Colonic mucosa (tissue), 4 donors: ENCODE data around the gene PRRX2. TPM values are rescaled to one million over a fixed set of nuclear protein-coding genes. Genes with fewer than 3 reads are reported as not detected.

Experiments used
- DNase-seq: peaks from one replicate; pipeline ENCODE4 v3.0.0-alpha.2; 2020
- H3K27ac ChIP-seq: fragments of 200-600 bp; one replicate; pipeline ENCODE4 v1.8.0; 2021
- H3K27me3 ChIP-seq: fragments of 200-600 bp; one replicate; pipeline ENCODE4 v1.8.0; 2021
- H3K36me3 ChIP-seq: fragments of 200-600 bp; one replicate; pipeline ENCODE4 v1.8.0; 2021
- H3K4me1 ChIP-seq: fragments of 200-600 bp; one replicate; pipeline ENCODE4 v1.8.0; 2021; ENCODE audit warnings: mild to moderate bottlenecking
- H3K4me3 ChIP-seq: fragments of 200-600 bp; one replicate; pipeline ENCODE4 v1.8.0; 2021
- H3K9ac ChIP-seq, 2 donors: one replicate each; pipeline ENCODE4 v1.7.0; 2013; ENCODE audit warnings: control low read depth in 2 of 2, low read depth in 2 of 2, low read length in 2 of 2
- H3K9me3 ChIP-seq: fragments of 200-600 bp; one replicate; pipeline ENCODE4 v1.8.0; 2021
- intact Hi-C: fragments of 100-400 bp; cut with DNase I; formaldehyde crosslinking; loops from one replicate; pipeline ENCODE4 v1.14.1; 2022
- total RNA-seq, 2 donors: library from RNA; stranded (reverse); fragmentation: NEBNext Ultra II Directional in 1 of 2; extraction: Animal tissue kit (Norgen Biotek cat#: 25700) in 1 of 2; gene quantifications; one replicate each; pipeline ENCODE4 v1.2.1, GENCODE V29; 2021
- TF ChIP-seq, protein P1 (sequence below): fragments of 200-600 bp; IDR thresholded peaks from one replicate; pipeline ENCODE4 v1.8.0; 2022; ENCODE audit warnings: antibody characterized with exemption, mild to moderate bottlenecking
- donor health status: healthy.
- donor health status: DM: no; HTN: no; CAD: no.
- donor health status: DM: no; HTN: no; CAD: no.

PRRX2 gene
- total RNA-seq, 2 donors from 2014 or later = 0.64 to 0.85 TPM

DNA sequence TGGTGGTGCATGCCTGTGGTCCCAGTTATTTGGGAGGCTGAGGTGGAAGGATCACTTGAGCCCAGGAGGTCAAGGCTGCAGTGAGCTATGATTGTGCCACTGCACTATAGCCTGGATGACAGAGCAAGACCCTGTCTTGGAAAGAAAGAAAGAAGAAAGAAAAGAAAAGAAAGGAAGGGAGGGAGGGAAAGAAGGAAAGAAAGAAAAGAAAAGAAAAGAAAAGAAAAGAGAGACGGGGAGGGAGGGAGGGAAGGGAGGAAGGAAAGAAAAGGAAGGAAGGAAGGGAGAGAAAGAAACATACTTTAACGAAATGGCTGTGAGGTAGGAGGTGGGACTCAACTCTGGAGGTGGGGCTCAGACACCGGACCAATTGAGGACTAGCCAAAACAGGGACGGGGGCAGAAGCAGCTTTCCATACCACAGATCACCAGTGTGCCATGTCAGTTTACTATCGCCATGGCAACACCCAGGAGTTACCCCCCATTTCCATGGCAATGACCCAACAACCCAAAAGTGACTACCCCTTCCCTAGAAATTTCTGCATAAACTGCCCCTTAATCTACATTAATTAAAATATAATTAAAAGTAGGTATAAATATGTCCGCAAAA is 66.1 kb downstream of the PRRX2 start:
- TF ChIP-seq, protein P1, sequence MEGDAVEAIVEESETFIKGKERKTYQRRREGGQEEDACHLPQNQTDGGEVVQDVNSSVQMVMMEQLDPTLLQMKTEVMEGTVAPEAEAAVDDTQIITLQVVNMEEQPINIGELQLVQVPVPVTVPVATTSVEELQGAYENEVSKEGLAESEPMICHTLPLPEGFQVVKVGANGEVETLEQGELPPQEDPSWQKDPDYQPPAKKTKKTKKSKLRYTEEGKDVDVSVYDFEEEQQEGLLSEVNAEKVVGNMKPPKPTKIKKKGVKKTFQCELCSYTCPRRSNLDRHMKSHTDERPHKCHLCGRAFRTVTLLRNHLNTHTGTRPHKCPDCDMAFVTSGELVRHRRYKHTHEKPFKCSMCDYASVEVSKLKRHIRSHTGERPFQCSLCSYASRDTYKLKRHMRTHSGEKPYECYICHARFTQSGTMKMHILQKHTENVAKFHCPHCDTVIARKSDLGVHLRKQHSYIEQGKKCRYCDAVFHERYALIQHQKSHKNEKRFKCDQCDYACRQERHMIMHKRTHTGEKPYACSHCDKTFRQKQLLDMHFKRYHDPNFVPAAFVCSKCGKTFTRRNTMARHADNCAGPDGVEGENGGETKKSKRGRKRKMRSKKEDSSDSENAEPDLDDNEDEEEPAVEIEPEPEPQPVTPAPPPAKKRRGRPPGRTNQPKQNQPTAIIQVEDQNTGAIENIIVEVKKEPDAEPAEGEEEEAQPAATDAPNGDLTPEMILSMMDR = no peak
- H3K9ac ChIP-seq = no peak overlapping the region
- no peaks in the 10 kb centered on the region for H3K36me3 ChIP-seq
- H3K27me3 ChIP-seq = peaks cover 4% of the 10 kb centered on the region
- intact Hi-C loops = no loop called here
- H3K27ac ChIP-seq = no peak overlapping the region
- no peaks in the 10 kb centered on the region for H3K9me3 ChIP-seq
- no peak for DNase-seq
- H3K4me3 ChIP-seq = no peak overlapping the region
- H3K4me1 ChIP-seq = no peaks in the 10 kb centered on the region

DNA sequence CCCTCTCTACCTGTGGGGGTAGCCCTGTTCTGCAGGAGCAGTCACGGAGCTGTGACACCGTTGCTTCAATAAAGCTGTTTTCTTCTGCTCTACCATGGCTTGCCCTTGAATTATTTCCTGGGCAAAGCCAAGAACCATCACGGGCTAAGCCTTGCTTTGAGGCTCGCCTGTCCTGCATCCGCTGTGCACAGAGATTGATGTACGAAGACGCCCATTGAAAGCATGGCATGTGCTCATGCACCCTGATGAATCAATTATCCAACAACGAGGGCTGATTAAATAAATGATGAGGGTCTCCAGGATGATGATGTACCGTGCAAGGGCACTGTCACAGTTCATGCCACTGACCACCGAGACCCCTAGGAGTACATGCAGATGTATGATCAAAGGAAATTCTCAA is 66.7 kb downstream of the PRRX2 start:
- Histone ChIP-seq H3K27ac (no peak overlapping the region), H3K4me3 (no peak overlapping the region), H3K27me3 (peaks cover 4% of the 10 kb centered on the region), H3K36me3 (no peaks in the 10 kb centered on the region), H3K9me3 (no peaks in the 10 kb centered on the region), H3K4me1 (no peaks in the 10 kb centered on the region), H3K9ac (no peak overlapping the region)
- no peak for DNase-seq
- intact Hi-C loops = no loop called here
- TF ChIP-seq, protein P1 = no peak

DNA sequence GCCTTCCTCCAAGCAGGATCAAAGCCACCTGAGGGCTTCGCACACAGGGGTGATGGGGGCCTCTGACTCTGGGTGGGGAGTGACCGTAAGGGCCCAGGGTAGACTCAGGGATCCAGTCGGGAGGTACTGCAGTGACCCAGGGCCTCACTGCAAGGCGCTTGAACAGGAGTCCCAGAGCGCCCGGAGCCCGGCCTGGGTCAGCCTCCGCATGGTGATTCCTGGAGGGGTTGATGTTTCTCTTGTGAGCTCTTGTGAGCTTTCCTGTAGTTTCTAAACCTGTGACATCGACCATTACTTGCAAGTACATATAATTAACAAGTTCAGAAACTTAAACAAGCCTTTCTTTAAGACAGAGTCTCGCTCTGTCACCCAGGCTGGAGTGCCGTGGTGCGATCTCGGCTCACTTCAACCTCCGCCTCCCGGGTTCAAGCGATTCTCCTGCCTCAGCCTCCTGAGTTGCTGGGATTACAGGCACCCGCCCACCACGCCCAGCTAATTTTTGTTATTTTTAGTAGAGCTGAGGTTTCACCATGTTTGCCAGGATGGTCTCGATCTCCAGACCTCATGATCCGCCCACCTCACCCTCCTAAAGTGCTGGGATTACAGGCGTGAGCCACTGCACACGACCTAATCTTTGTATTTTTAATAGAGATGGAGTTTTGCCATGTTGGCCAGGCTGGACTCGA is 67.6 kb downstream of the PRRX2 start:
- DNase-seq = no peak
- Histone ChIP-seq H3K9ac (no peak overlapping the region), H3K27ac (no peak overlapping the region), H3K36me3 (no peaks in the 10 kb centered on the region), H3K9me3 (no peaks in the 10 kb centered on the region), H3K4me3 (no peak overlapping the region), H3K27me3 (peaks cover 4% of the 10 kb centered on the region), H3K4me1 (no peaks in the 10 kb centered on the region)
- intact Hi-C loops = no loop called here
- TF ChIP-seq, protein P1 = no peak

DNA sequence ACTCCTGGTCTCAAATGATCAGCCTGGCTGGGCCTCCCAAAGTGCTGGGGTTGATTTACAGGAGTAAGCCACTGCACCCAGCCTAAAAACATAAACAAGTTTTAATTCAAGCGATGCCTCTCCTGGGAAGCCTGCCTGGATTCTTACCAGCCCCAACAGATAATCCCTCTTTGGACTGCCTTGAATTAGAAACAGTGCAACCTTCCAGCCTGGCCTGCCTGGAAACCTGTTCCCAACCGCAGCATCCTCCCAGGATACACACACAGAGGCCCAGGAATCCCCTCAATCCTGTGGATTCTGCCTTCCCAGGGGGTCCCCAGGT is 68.1 kb downstream of the PRRX2 start:
- TF ChIP-seq, protein P1 = no peak
- Histone ChIP-seq H3K9ac (no peak overlapping the region), H3K9me3 (no peaks in the 10 kb centered on the region), H3K36me3 (no peaks in the 10 kb centered on the region), H3K4me3 (no peak overlapping the region), H3K4me1 (no peaks in the 10 kb centered on the region), H3K27ac (no peak overlapping the region), H3K27me3 (peaks cover 4% of the 10 kb centered on the region)
- intact Hi-C loops = no loop called here
- no peak for DNase-seq

DNA sequence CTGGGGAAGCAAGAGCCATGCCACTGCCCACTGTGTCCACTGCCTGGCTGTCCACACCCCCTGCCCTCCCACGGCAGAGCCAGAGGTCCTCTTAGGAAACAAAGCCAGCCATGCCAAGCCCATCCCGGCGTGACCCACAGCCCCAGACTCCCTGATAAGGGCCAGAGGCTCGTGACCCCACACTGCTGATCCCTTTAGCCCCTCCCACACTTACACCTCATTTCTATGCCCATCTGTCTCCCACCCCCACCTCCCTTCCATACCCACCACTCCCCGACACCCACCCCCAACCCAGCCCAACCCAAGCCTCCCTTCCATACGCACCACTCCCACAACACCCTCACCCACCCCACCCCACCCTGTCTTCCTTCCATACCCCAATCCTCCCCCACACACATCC is 70.1 kb downstream of the PRRX2 start:
- Histone ChIP-seq H3K27me3 (no peaks in the 10 kb centered on the region), H3K36me3 (no peaks in the 10 kb centered on the region), H3K9ac (no peak overlapping the region), H3K4me3 (no peak overlapping the region), H3K4me1 (no peaks in the 10 kb centered on the region), H3K9me3 (no peaks in the 10 kb centered on the region), H3K27ac (no peak overlapping the region)
- DNase-seq = no peak
- TF ChIP-seq, protein P1 = no peak
- intact Hi-C loops = no loop called here
